Measurements from ENCODE around the gene AKT2. TPM values are rescaled to one million over a fixed set of nuclear protein-coding genes. Genes with fewer than 3 reads are reported as not detected.

The AKT2 gene
- total RNA-seq, 1 donor from 2014 or later = 99.9 TPM

GRCh38 chr19:40204381-40204780 lies 80.8 kb downstream of the AKT2 start:
- H3K27me3 Mint-ChIP-seq (ENCODE audit: low read depth) = no peaks in the 10 kb centered on the region
- H3K27ac Mint-ChIP-seq (ENCODE audit: unreplicated experiment) = no peak overlapping the region
- no peaks in the 10 kb centered on the region for H3K4me1 Mint-ChIP-seq (ENCODE audit: low read depth)
- TF ChIP-seq CTCF (IDR thresholded peaks at IDR 0.05) = no peak
- H3K4me3 Mint-ChIP-seq (ENCODE audit: unreplicated experiment) = no peak overlapping the region
- H3K36me3 Mint-ChIP-seq (ENCODE audit: low read depth) = peaks cover 21% of the 10 kb centered on the region
- no peak for DNase-seq (ENCODE audit: low spot score)
- H3K9me3 Mint-ChIP-seq (ENCODE audit: low read depth) = no peaks in the 10 kb centered on the region

- H3K27ac Mint-ChIP-seq (ENCODE audit: unreplicated experiment) = no peak overlapping the region
Observed at GRCh38 chr19:40200341-40201099, 84.6 kb downstream of the AKT2 start.

GRCh38 chr19:40198272-40198990 lies 86.7 kb downstream of the AKT2 start:
- DNase-seq (ENCODE audit: low spot score) = no peak
- H3K9me3 Mint-ChIP-seq (ENCODE audit: low read depth) = no peaks in the 10 kb centered on the region
- TF ChIP-seq CTCF (IDR thresholded peaks at IDR 0.05) = no peak
- no peaks in the 10 kb centered on the region for H3K27me3 Mint-ChIP-seq (ENCODE audit: low read depth)
- peaks cover 14% of the 10 kb centered on the region for H3K36me3 Mint-ChIP-seq (ENCODE audit: low read depth)
- no peak overlapping the region for H3K4me3 Mint-ChIP-seq (ENCODE audit: unreplicated experiment)
- H3K27ac Mint-ChIP-seq (ENCODE audit: unreplicated experiment) = no peak overlapping the region
- peaks cover 4% of the 10 kb centered on the region for H3K4me1 Mint-ChIP-seq (ENCODE audit: low read depth)

More at GRCh38 chr19:40200341-40201099, 84.6 kb downstream of the AKT2 start:
- H3K36me3 Mint-ChIP-seq (ENCODE audit: low read depth) = peaks cover 20% of the 10 kb centered on the region
- H3K4me3 Mint-ChIP-seq (ENCODE audit: unreplicated experiment) = no peak overlapping the region
- no peaks in the 10 kb centered on the region for H3K9me3 Mint-ChIP-seq (ENCODE audit: low read depth)
- H3K4me1 Mint-ChIP-seq (ENCODE audit: low read depth) = no peaks in the 10 kb centered on the region
- TF ChIP-seq CTCF (IDR thresholded peaks at IDR 0.05) = no peak
- H3K27me3 Mint-ChIP-seq (ENCODE audit: low read depth) = no peaks in the 10 kb centered on the region
- DNase-seq (ENCODE audit: low spot score) = no peak

DNA sequence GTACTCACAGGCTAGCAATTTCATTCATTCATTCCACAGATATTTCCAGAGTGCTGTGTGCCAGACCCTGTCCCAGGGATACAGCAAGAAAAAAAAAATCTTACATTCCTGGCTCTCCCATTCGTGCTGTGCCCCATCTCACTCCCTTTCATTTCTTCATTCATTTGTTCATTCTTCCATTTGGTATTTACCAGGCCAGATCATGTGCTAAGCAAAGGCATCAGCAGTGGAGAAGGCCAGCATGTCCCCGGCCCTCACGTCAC lies 91.6 kb downstream of the AKT2 start:
- no peak for DNase-seq (ENCODE audit: low spot score)
- no peak overlapping the region for H3K4me3 Mint-ChIP-seq (ENCODE audit: unreplicated experiment)
- peaks cover 7% of the 10 kb centered on the region for H3K36me3 Mint-ChIP-seq (ENCODE audit: low read depth)
- H3K9me3 Mint-ChIP-seq (ENCODE audit: low read depth) = no peaks in the 10 kb centered on the region
- H3K27me3 Mint-ChIP-seq (ENCODE audit: low read depth) = no peaks in the 10 kb centered on the region
- no peak overlapping the region for H3K27ac Mint-ChIP-seq (ENCODE audit: unreplicated experiment)
- peaks cover 24% of the 10 kb centered on the region for H3K4me1 Mint-ChIP-seq (ENCODE audit: low read depth)
- no peak for TF ChIP-seq CTCF (IDR thresholded peaks at IDR 0.05)

DNA sequence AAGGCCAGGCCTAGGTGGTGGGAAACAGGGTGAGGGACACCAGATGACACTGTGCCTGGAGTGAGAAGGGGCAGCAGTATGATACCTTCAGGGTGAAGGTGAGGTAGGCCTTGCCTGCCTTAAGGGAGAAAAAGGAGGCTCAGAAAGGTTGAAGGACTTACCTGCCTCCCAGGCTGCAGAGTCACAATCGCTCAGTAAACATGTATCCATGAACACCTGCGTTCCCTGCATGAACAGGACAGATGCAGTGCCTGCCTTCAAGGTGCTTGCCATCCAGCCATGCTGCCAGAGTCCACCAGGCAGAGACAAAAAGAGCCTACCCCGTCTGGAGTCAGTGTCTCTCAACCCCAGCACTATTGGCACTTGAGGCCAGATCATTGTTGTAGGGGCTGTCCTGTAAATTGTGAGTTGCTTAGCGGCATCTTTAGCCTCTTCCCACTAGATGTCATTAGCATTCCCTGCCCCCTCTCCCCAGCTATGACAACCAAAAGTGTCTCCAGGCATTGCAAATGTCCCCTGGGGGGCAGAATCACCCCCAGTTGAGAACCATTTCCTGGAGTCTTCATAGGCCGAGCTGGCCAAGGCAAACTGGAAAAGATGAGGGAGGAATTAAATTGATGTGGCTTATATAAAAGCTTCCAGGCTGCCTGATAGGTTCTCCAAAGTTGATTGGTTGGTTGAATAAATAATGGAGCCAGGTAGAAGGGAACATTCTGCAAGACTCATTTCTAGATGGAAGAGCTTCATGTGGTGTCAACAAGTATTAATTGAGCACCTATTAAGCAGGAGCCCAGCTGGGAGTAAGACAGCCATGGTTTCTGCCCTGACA lies 92.2 kb downstream of the AKT2 start:
- H3K9me3 Mint-ChIP-seq (ENCODE audit: low read depth) = no peaks in the 10 kb centered on the region
- H3K4me3 Mint-ChIP-seq (ENCODE audit: unreplicated experiment) = peak overlapping the region; percentile 57
- TF ChIP-seq CTCF (IDR thresholded peaks at IDR 0.05) = no peak
- H3K27me3 Mint-ChIP-seq (ENCODE audit: low read depth) = no peaks in the 10 kb centered on the region
- H3K36me3 Mint-ChIP-seq (ENCODE audit: low read depth) = peaks cover 5% of the 10 kb centered on the region
- no peak for DNase-seq (ENCODE audit: low spot score)
- peaks cover 24% of the 10 kb centered on the region for H3K4me1 Mint-ChIP-seq (ENCODE audit: low read depth)
- no peak overlapping the region for H3K27ac Mint-ChIP-seq (ENCODE audit: unreplicated experiment)

All from chondrocyte (in vitro differentiated cells).